CD1c-positive myeloid dendritic cell (primary cell): ENCODE results near the gene INAFM2.

Experiments
- DNase-seq: peaks from one replicate; pipeline ENCODE4 v3.0.0-alpha.2; 2016; ENCODE audit errors: extremely low spot score

Gene INAFM2

GRCh38 chr15:40328176-40328575 is 4.7 kb downstream of the INAFM2 start:
- DNase-seq = no peak

- DNase-seq = no peak
Observed at GRCh38 chr15:40328751-40329150, 5.3 kb downstream of the INAFM2 start.

- no peak for DNase-seq
Observed at GRCh38 chr15:40329804-40330203, 6.3 kb downstream of the INAFM2 start.

GRCh38 chr15:40330368-40330836 is 6.9 kb downstream of the INAFM2 start:
- peak; percentile 75 for DNase-seq

- no peak for DNase-seq
Observed at GRCh38 chr15:40331026-40331425, 7.5 kb downstream of the INAFM2 start.

- no peak for DNase-seq
Observed at GRCh38 chr15:40331637-40332036, 8.1 kb downstream of the INAFM2 start.

GRCh38 chr15:40332113-40332781 is 8.8 kb downstream of the INAFM2 start:
- peak; percentile 70 for DNase-seq

GRCh38 chr15:40333922-40334492 is 10.5 kb downstream of the INAFM2 start:
- peak; percentile 95 for DNase-seq

- no peak for DNase-seq
Observed at GRCh38 chr15:40334541-40334940, 11.0 kb downstream of the INAFM2 start.

GRCh38 chr15:40334941-40335795 is 11.7 kb downstream of the INAFM2 start:
- DNase-seq = peak; percentile 74

GRCh38 chr15:40335938-40336743 is 12.6 kb downstream of the INAFM2 start:
- no peak for DNase-seq

- peak; percentile 62 for DNase-seq
Observed at GRCh38 chr15:40336744-40337122, 13.2 kb downstream of the INAFM2 start.

GRCh38 chr15:40337597-40337996 is 14.1 kb downstream of the INAFM2 start:
- DNase-seq = no peak

- DNase-seq = peak; percentile 85
Observed at GRCh38 chr15:40338041-40338657, 14.7 kb downstream of the INAFM2 start.

GRCh38 chr15:40338921-40339620 is 15.6 kb downstream of the INAFM2 start:
- no peak for DNase-seq

GRCh38 chr15:40339621-40339945 is 16.1 kb downstream of the INAFM2 start:
- no peak for DNase-seq

- no peak for DNase-seq
Observed at GRCh38 chr15:40340038-40340739, 16.7 kb downstream of the INAFM2 start.

- peak; percentile 78 for DNase-seq
Observed at GRCh38 chr15:40340740-40341400, 17.4 kb downstream of the INAFM2 start, which contains the start of gene CCDC9B. CCDC9B (minus strand) TSS chr15:40340939; CDS start chr15:40340819, 120 bp downstream.
